H1 (cell line): ENCODE data around the gene C1QL2. TPM values are rescaled to one million over a fixed set of nuclear protein-coding genes. Genes with fewer than 3 reads are reported as not detected.

Experiments used
- CTCF ChIA-PET: fragments of 300-600 bp; sonication (Branson Sonifier 250); formaldehyde crosslinking; loops from one replicate; lab custom pipeline; 2021; ENCODE audit not compliant: partially characterized antibody; lab: Charles Lee
- POLR2A ChIA-PET: fragments of 300-600 bp; sonication (Branson Sonifier 250); formaldehyde crosslinking; loops from one replicate; lab custom pipeline; 2021; ENCODE audit warnings: inconsistent platforms; ENCODE audit not compliant: partially characterized antibody; lab: Charles Lee
- DNase-seq, 2 experiments: peaks; one replicate each; pipeline versions ENCODE4 v3.0.0 to v3.0.0-alpha.2; 2010 to 2022; ENCODE audit warnings: low spot score in 2 of 2, low read depth in 1 of 2, mixed read lengths in 1 of 2
- FAIRE-seq: peaks from 2 replicates; lab custom pipeline; 2011; peaks lifted over from hg19 to GRCh38; lab: Jason Lieb, UNC
- H2AFZ ChIP-seq: 2 replicates; pipeline ENCODE4 v1.8.1; 2012; ENCODE audit warnings: low read length, inconsistent platforms
- H2AK5ac ChIP-seq: 2 replicates; pipeline ENCODE4 v1.6.1; 2013; ENCODE audit warnings: low read depth, low read length
- H2BK120ac ChIP-seq: replicated peaks from 2 replicates; pipeline ENCODE3; 2013; ENCODE audit warnings: low read depth, low read length, inconsistent platforms
- H2BK12ac ChIP-seq: 2 replicates; pipeline ENCODE4 v1.6.1; 2013; ENCODE audit warnings: low read depth, low read length
- H2BK15ac ChIP-seq: 2 replicates; pipeline ENCODE4 v1.6.1; 2013; ENCODE audit warnings: low read length
- H2BK20ac ChIP-seq: 2 replicates; pipeline ENCODE4 v1.6.1; 2013; ENCODE audit warnings: low read length
- H2BK5ac ChIP-seq: 2 replicates; pipeline ENCODE4 v1.6.1; 2013; ENCODE audit warnings: low read depth, low read length
- H3K14ac ChIP-seq: 2 replicates; pipeline ENCODE4 v1.6.1; 2013; ENCODE audit warnings: inconsistent platforms; ENCODE audit not compliant: insufficient read length
- H3K18ac ChIP-seq: 2 replicates; pipeline ENCODE4 v1.6.1; 2013; ENCODE audit warnings: low read length; ENCODE audit errors: extremely low read depth
- H3K23ac ChIP-seq: 2 replicates; pipeline ENCODE4 v1.6.1; 2013; ENCODE audit warnings: inconsistent platforms; ENCODE audit not compliant: insufficient read length
- H3K23me2 ChIP-seq: 2 replicates; pipeline ENCODE4 v1.6.1; 2013; ENCODE audit warnings: low read depth, low read length
- H3K27ac ChIP-seq: 2 replicates; pipeline ENCODE4 v1.6.1; 2011; ENCODE audit warnings: low read depth, low read length, inconsistent platforms
- H3K27me3 ChIP-seq, 4 experiments: replicated peaks in 1 of 4; 1 replicate in 1 of 4; 2 replicates in 3 of 4; pipeline versions ENCODE4 v1.6.1 to v1.8.1; 2011 to 2013; ENCODE audit warnings: low read length in 3 of 4, mild to moderate bottlenecking in 3 of 4, inconsistent platforms in 2 of 4, mixed read lengths in 2 of 4, moderate library complexity in 1 of 4; ENCODE audit not compliant: control insufficient read depth in 3 of 4, insufficient read depth in 3 of 4; ENCODE audit errors: extremely low read depth in 1 of 4
- H3K36me3 ChIP-seq, 4 experiments: 2 replicates each; pipeline versions ENCODE4 v1.6.1 to v1.8.1; 2011 to 2013; ENCODE audit warnings: mild to moderate bottlenecking in 4 of 4, low read length in 3 of 4, moderate library complexity in 2 of 4, control low read depth in 1 of 4, inconsistent platforms in 1 of 4; ENCODE audit not compliant: insufficient read depth in 4 of 4, control insufficient read depth in 2 of 4
- H3K4ac ChIP-seq: replicated peaks from 2 replicates; pipeline ENCODE3; 2013; ENCODE audit warnings: low read length, low read depth, mixed read lengths, inconsistent platforms; ENCODE audit not compliant: insufficient read length
- H3K4me1 ChIP-seq, 4 experiments: replicated peaks in 1 of 4; 1 replicate in 1 of 4; 2 replicates in 3 of 4; pipeline versions ENCODE4 v1.6.1 to v1.8.1; 2011 to 2013; ENCODE audit warnings: low read length in 3 of 4, inconsistent platforms in 2 of 4, mixed read lengths in 1 of 4; ENCODE audit not compliant: insufficient read depth in 4 of 4, control insufficient read depth in 3 of 4
- H3K4me2 ChIP-seq, 2 experiments: 2 replicates each; pipeline versions ENCODE4 v1.6.1 to v1.8.1; 2011 to 2013; ENCODE audit warnings: low read depth in 2 of 2, low read length in 2 of 2, control low read depth in 1 of 2, inconsistent platforms in 1 of 2, mild to moderate bottlenecking in 1 of 2; ENCODE audit not compliant: insufficient read depth in 1 of 2
- H3K4me3 ChIP-seq, 4 experiments: fragments of 200-600, 300-600 bp in 1 of 4; sonication (generic), shearing (Covaris generic), sonication (Bioruptor Twin) in 1 of 4; 2 replicates each; pipeline versions ENCODE4 v1.5.1 to v1.8.1; 2011 to 2016; ENCODE audit warnings: low read length in 4 of 4, low read depth in 3 of 4, control low read depth in 2 of 4, inconsistent platforms in 2 of 4, mild to moderate bottlenecking in 2 of 4, mixed read lengths in 1 of 4, moderate library complexity in 1 of 4; ENCODE audit not compliant: insufficient read depth in 2 of 4; ENCODE audit errors: extremely low read depth in 1 of 4
- H3K56ac ChIP-seq: replicated peaks from 2 replicates; pipeline ENCODE3; 2013; ENCODE audit warnings: low read depth, mild to moderate bottlenecking, mixed read lengths, low read length, inconsistent platforms; ENCODE audit not compliant: insufficient read length
- H3K79me1 ChIP-seq: 2 replicates; pipeline ENCODE4 v1.6.1; 2013; ENCODE audit warnings: low read depth, low read length, control low read depth
- H3K79me2 ChIP-seq, 2 experiments: 2 replicates each; pipeline versions ENCODE4 v1.6.1 to v1.8.1; 2012 to 2013; ENCODE audit warnings: low read length in 2 of 2, mild to moderate bottlenecking in 2 of 2, inconsistent platforms in 1 of 2; ENCODE audit not compliant: insufficient read depth in 2 of 2, control insufficient read depth in 1 of 2
- H3K9ac ChIP-seq, 4 experiments: replicated peaks in 1 of 4; 1 replicate in 1 of 4; 2 replicates in 3 of 4; pipeline versions ENCODE4 v1.6.1 to v1.8.1; 2011 to 2013; ENCODE audit warnings: low read depth in 3 of 4, low read length in 3 of 4, control low read depth in 2 of 4, mild to moderate bottlenecking in 2 of 4, moderate library complexity in 2 of 4, inconsistent platforms in 1 of 4; ENCODE audit errors: extremely low read depth in 1 of 4
- H3K9me3 ChIP-seq, 2 experiments: 2 replicates each; pipeline versions ENCODE4 v1.6.1 to v1.8.1; 2012 to 2013; ENCODE audit warnings: mild to moderate bottlenecking in 2 of 2, moderate library complexity in 2 of 2, control low read depth in 1 of 2, inconsistent platforms in 1 of 2, low read depth in 1 of 2, low read length in 1 of 2, mixed read lengths in 1 of 2; ENCODE audit not compliant: insufficient read depth in 2 of 2
- H4K20me1 ChIP-seq, 2 experiments: replicated peaks in 1 of 2; 2 replicates each; pipeline versions ENCODE3 to v1.8.1; 2011 to 2013; ENCODE audit warnings: inconsistent platforms in 2 of 2, low read length in 2 of 2, mild to moderate bottlenecking in 1 of 2; ENCODE audit not compliant: insufficient read depth in 2 of 2, control insufficient read depth in 1 of 2
- H4K5ac ChIP-seq: 2 replicates; pipeline ENCODE4 v1.6.1; 2013; ENCODE audit warnings: low read length, low read depth, mixed read lengths, inconsistent platforms; ENCODE audit not compliant: insufficient read length
- H4K8ac ChIP-seq: 2 replicates; pipeline ENCODE4 v1.8.0; 2013; ENCODE audit warnings: mild to moderate bottlenecking, moderate library complexity, low read length, inconsistent platforms; ENCODE audit not compliant: insufficient read depth; ENCODE audit errors: extremely low read depth
- H4K91ac ChIP-seq: replicated peaks from 2 replicates; pipeline ENCODE3; 2013; ENCODE audit warnings: low read length, mixed read lengths, inconsistent platforms; ENCODE audit not compliant: insufficient read length
- BACH1 ChIP-seq: IDR thresholded peaks from 2 replicates; pipeline ENCODE4 v1.6.1; 2012; ENCODE audit warnings: low read length, improper control_type of control experiment
- CEBPB ChIP-seq: IDR thresholded peaks from 2 replicates; pipeline ENCODE4 v1.6.1; 2012; ENCODE audit warnings: low read depth, low read length
- MAFK ChIP-seq: IDR thresholded peaks from 2 replicates; pipeline ENCODE4 v1.6.1; 2012; ENCODE audit warnings: low read depth, mild to moderate bottlenecking, improper control_type of control experiment, low read length
- USF2 ChIP-seq: IDR thresholded peaks from 2 replicates; pipeline ENCODE4 v1.6.1; 2011; ENCODE audit warnings: low read length, improper control_type of control experiment
- WGBS, 2 experiments: shearing (Covaris generic) in 1 of 2; methylation state at CpG; one replicate each; pipeline versions ENCODE4 v1.1.6 to v1.1.7; 2013 to 2015; ENCODE audit warnings: low lambda C conversion rate in 2 of 2, mixed read lengths in 2 of 2, inconsistent platforms in 1 of 2, low coverage in 1 of 2, missing lambda C conversion rate in 1 of 2; ENCODE audit not compliant: insufficient replicate concordance in 2 of 2, insufficient coverage in 1 of 2, insufficient read length in 1 of 2; ENCODE audit errors: extremely low coverage in 1 of 2, missing lambda C conversion rate in 1 of 2; 5-methylcytosine and 5-hydroxymethylcytosine counted together
- polyA plus RNA-seq, 7 experiments: library from polyadenylated mRNA; depleted of rRNA in 3 of 7; stranded (reverse) in 5 of 7; unstranded in 2 of 7; fragments of >200 nt in 5 of 7; fragments of 200-250 nt in 2 of 7; gene quantifications; 1 replicate in 5 of 7; 2 replicates in 1 of 7; 4 replicates in 1 of 7; pipeline versions ENCODE4 v1.2.1 to v1.2.3, GENCODE V29; 2011 to 2013; ENCODE audit warnings: missing spikeins in 2 of 7, mixed read lengths in 2 of 7
- total RNA-seq: library from RNA; stranded (reverse); fragmentation: NEBNext Ultra II Directional; extraction: Animal tissue kit (Norgen Biotek cat#: 25700); gene quantifications from 2 replicates; pipeline ENCODE4 v1.2.1, GENCODE V29; 2021

C1QL2 gene
- total and polyA plus RNA-seq, 2 of the 8 experiments (the other 6 are each of a cell fraction or from before 2014, with no cell fraction given) = 0.80 to 0.88 TPM

GRCh38 chr2:119109866-119110265, 48.7 kb downstream of the C1QL2 start:
- Histone ChIP-seq H4K91ac (no peak overlapping the region), H3K56ac (no peak overlapping the region), H2AK5ac (no peak overlapping the region), H3K14ac (no peak overlapping the region), H3K79me1 (no peaks in the 10 kb centered on the region), H2BK5ac (no peak overlapping the region), H2BK15ac (no peak overlapping the region), H4K20me1 (peaks cover 0 to 2% of the 10 kb centered on the region in 2 experiments), H3K36me3 (no peaks in the 10 kb centered on the region), H4K5ac (no peak overlapping the region), H3K4me1 (peaks cover 14 to 31% (median 19%) of the 10 kb centered on the region in 4 experiments), H3K9me3 (no peaks in the 10 kb centered on the region), H3K4me2 (peak overlapping the region in 1 of 2 experiments; percentile 36; a peak in 1 of 4 replicates), H3K23me2 (no peaks in the 10 kb centered on the region; the same call in 1 of the 2 replicates), H2BK120ac (no peak overlapping the region), H3K79me2 (no peaks in the 10 kb centered on the region), H3K9ac (no peak overlapping the region), H3K27ac (no peak overlapping the region), H2BK20ac (no peak overlapping the region), H2BK12ac (no peak overlapping the region), H3K18ac (no peak overlapping the region), H3K4ac (no peak overlapping the region), H3K4me3 (no peak overlapping the region), H4K8ac (no peak overlapping the region), H3K27me3 (no peaks in the 10 kb centered on the region; a peak in 1 of 7 replicates), H2AFZ (no peak overlapping the region), H3K23ac (no peak overlapping the region)
- ChIA-PET POLR2A (interaction anchor here (0.5 kb wide), 1 partner anchor 40 kb away, joined by 3 read pairs; no protein-coding TSS in a partner anchor), CTCF (interaction anchor here (0.8 to 1.2 kb wide), 5 partner anchors 13 to 119 kb away, joined by 3 read pairs; no protein-coding TSS in a partner anchor)
- peak; percentile 13 for FAIRE-seq
- TF ChIP-seq USF2 (no peak), MAFK (peak; percentile 10; the same call in 1 of the 2 replicates), BACH1 (peak; percentile 71; the same call in 1 of the 2 replicates), CEBPB (0 out of 2 replicates have a peak, but pooled peaks have one; percentile 29)
- DNase-seq = no peak
- 24% methylated on average over 3 of the region's 3 CpGs; no CpG with 5 or more reads in 1 of the 2 experiments for WGBS, 2 experiments
